ENCODE measurements around the gene MTERF4. TPM values are rescaled to one million over a fixed set of nuclear protein-coding genes. Genes with fewer than 3 reads are reported as not detected.

Gene MTERF4
- total RNA-seq, 1 donor from 2014 or later, result 35.4 TPM

DNA sequence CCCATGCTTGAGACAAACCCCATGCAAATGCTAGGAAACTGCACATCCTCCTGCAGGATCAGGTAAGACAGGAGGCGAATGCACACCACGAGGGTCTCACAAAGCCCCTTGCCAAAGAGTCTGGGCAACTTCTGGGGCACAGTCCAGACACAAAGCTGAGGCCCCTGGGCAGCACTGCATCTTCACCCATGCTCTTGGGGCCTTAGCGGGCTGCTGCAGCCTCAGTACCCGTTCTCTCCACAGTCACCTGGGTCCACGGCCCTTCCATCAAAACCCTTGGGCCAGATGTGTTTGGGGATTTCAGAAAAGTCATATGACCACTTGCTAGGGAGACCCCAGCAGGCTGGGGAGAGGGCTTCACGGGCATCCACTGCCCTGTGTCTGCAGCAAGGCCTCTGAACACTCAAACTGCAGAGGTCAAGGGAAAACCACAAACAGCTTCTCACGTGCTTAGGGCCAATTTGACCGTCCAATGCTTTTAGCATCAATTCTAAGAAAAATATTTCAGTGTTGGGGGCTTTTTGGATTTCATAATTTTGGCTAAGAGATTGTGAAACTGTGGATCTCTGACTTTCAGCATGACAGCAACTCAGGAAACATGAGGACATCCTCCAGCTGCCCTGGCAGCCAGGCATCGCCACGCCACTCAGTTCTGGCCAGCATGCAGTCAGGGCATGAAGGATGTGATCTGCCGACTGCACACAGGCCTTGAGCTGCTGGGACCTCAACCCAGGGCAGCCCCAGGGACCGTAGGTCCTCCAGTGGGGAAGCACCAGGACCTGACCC, 27.2 kb upstream of the MTERF4 start:
- no peak overlapping the region for H3K4me3 Mint-ChIP-seq (ENCODE audit: low read depth)
- no peaks in the 10 kb centered on the region for H3K9me3 Mint-ChIP-seq
- peak overlapping the region; percentile 34 for H3K27ac Mint-ChIP-seq
- H3K4me1 Mint-ChIP-seq (ENCODE audit: low read depth), result peaks cover 15% of the 10 kb centered on the region
- H3K36me3 Mint-ChIP-seq (ENCODE audit: low read depth), result peaks cover 34% of the 10 kb centered on the region
- no peak for DNase-seq (ENCODE audit: low spot score)
- H3K27me3 Mint-ChIP-seq (ENCODE audit: low read depth), result no peaks in the 10 kb centered on the region
- intact Hi-C loops (cut with micrococcal nuclease), result no loop called here

DNA sequence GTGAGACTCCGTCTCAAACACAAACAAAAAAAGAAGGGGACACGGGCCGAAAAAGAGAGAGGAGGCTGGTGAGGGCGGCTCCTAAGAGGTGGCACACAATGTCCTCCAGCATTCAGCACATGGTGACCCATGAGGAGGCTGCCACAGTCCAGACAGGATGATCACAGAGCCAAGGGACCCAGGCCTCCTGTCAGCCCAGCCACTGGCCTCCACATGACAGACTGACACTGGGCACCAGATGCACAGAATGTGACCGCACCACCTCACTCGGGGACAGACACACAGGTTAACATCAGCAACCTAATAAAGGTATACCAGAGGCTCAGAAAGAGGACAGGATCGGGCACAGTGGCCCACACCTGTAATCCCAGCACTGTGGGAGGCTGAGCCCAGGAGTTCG, 26.2 kb upstream of the MTERF4 start:
- Mint-ChIP-seq H3K4me1 (ENCODE audit: low read depth) (peaks cover 15% of the 10 kb centered on the region), H3K27me3 (ENCODE audit: low read depth) (no peaks in the 10 kb centered on the region), H3K4me3 (ENCODE audit: low read depth) (no peak overlapping the region), H3K36me3 (ENCODE audit: low read depth) (peaks cover 27% of the 10 kb centered on the region), H3K27ac (peak overlapping the region; percentile 91), H3K9me3 (no peaks in the 10 kb centered on the region)
- intact Hi-C loops (cut with micrococcal nuclease), result no loop called here
- no peak for DNase-seq (ENCODE audit: low spot score)

DNA sequence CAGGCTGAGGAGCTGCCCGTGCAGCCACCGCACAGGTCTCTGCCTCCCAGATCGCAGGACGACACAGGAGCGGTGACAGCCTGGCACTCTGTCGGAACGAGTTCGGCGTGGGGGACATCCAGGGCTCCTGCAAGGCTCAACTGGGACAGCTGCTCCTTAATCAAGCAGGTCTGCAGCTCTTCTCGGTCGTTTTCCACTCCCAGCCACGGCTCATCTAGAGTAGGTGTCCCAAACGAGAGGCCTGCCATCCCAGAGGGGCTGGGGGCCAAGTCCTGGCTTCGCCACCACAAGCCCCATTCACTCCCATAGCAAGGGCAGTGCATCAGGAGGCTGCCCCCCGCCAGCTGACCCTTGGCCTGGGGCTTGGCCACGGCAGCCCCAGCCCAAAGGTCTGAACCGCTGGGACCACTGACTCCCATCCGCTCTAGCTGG, 24.7 kb upstream of the MTERF4 start:
- no peak for DNase-seq (ENCODE audit: low spot score)
- Mint-ChIP-seq H3K4me1 (ENCODE audit: low read depth) (peaks cover 15% of the 10 kb centered on the region), H3K4me3 (ENCODE audit: low read depth) (no peak overlapping the region), H3K27me3 (ENCODE audit: low read depth) (no peaks in the 10 kb centered on the region), H3K9me3 (no peaks in the 10 kb centered on the region), H3K27ac (peak overlapping the region; percentile 91), H3K36me3 (ENCODE audit: low read depth) (peaks cover 27% of the 10 kb centered on the region)
- intact Hi-C loops (cut with micrococcal nuclease), result no loop called here

- no peaks in the 10 kb centered on the region for H3K27me3 Mint-ChIP-seq (ENCODE audit: low read depth)
- no peak overlapping the region for H3K4me3 Mint-ChIP-seq (ENCODE audit: low read depth)
- DNase-seq (ENCODE audit: low spot score), result no peak
- H3K9me3 Mint-ChIP-seq, result no peaks in the 10 kb centered on the region
- intact Hi-C loops (cut with micrococcal nuclease), result no loop called here
- H3K36me3 Mint-ChIP-seq (ENCODE audit: low read depth), result peaks cover 33% of the 10 kb centered on the region
- no peak overlapping the region for H3K27ac Mint-ChIP-seq
- peaks cover 15% of the 10 kb centered on the region for H3K4me1 Mint-ChIP-seq (ENCODE audit: low read depth)
Measured at GRCh38 chr2:241126201-241126611, 24.1 kb upstream of the MTERF4 start.

DNA sequence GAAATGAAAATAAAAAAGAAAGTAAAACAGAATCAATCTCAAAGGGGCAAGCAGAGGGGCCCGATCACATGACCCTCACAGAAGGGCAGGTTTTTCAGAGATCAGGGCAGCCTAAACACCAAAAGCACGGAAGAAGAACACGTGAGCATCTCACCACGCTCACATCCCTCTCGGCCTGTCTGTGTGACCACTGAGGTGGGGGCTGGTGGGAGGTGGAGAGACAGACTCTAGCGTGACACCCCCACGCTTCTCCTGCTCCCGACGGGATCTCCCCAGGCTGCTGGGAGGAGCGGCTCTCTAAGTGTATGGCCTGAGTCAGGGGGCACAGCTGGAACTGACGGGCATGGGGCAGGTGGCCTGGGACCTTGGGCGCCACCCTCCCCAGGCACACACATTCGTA, 23.5 kb upstream of the MTERF4 start:
- Mint-ChIP-seq H3K4me1 (ENCODE audit: low read depth) (peaks cover 15% of the 10 kb centered on the region), H3K4me3 (ENCODE audit: low read depth) (no peak overlapping the region), H3K9me3 (no peaks in the 10 kb centered on the region), H3K27ac (no peak overlapping the region), H3K36me3 (ENCODE audit: low read depth) (peaks cover 39% of the 10 kb centered on the region), H3K27me3 (ENCODE audit: low read depth) (no peaks in the 10 kb centered on the region)
- intact Hi-C loops (cut with micrococcal nuclease), result no loop called here
- no peak for DNase-seq (ENCODE audit: low spot score)

DNA sequence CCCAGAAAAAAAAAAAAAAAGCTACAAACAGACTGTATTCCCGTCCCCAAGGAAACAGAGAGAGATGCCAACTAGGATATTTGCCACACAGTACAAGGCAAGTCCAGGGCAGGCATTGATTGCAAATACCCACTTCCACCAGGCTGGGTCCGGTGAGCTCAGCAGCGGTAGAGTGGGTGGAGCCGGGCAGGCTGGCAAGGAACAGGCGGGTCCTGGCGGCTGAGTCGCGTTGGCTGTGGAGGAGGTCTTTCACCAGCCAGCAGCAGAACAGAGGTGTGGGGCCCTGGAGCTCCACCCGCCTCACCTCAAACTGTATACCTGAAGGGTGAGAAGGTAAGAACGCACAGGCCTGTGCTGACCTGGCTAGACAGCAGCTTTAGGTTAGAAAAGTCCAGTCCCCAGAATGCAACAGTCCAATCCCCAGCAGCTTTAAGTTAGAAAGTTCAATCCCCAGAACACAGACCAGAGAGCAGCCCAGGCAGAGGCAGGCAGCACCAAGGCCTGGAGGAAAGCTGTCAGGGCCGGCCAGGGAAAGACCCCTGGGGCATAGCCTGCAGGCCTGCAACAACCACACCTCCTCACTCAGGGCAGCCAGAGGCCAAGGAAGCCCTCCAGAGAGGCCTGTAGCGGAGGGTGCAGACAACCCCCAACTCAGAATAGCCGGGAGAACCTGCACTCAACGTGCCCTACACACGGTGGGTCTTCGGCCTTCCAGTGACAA, 21.9 kb upstream of the MTERF4 start:
- DNase-seq (ENCODE audit: low spot score), result no peak
- peaks cover 44% of the 10 kb centered on the region for H3K36me3 Mint-ChIP-seq (ENCODE audit: low read depth)
- no peaks in the 10 kb centered on the region for H3K27me3 Mint-ChIP-seq (ENCODE audit: low read depth)

DNA sequence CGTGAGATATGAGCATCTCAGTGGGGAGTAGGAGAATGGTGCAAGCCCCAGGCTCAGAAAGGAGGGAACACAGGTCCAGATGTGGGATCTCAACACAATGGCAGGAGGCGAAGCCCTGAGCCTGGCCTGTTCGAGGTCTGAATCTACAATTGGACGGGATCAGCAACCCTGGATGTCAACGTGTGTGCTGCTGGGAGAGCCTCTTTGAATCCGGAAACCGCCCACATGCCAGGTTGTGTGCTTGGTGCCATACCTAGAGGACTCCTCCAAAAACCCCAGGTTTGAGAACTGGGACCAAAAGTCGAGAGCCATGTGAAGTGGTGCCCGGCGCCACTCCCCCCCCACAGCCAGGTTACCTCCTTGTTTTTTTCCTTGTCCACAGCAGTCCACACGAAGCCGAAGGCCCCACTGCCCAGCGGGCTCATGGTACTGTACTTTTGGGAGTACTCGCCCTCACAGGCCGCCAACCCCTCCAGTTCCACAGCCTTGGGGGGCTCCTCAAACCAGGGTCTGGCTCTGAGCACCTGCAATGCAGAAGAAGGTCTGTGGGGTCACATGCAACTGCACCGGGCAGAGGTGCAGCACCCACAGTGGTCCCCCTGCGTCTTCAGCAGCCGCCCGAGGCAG, 20.4 kb upstream of the MTERF4 start:
- Mint-ChIP-seq H3K4me1 (ENCODE audit: low read depth) (peaks cover 6% of the 10 kb centered on the region), H3K9me3 (no peaks in the 10 kb centered on the region), H3K4me3 (ENCODE audit: low read depth) (no peak overlapping the region), H3K36me3 (ENCODE audit: low read depth) (peaks cover 40% of the 10 kb centered on the region), H3K27me3 (ENCODE audit: low read depth) (no peaks in the 10 kb centered on the region), H3K27ac (no peak overlapping the region)
- no peak for DNase-seq (ENCODE audit: low spot score)
- intact Hi-C loops (cut with micrococcal nuclease), result no loop called here

More for the DNA sequence above, 21.9 kb upstream of the MTERF4 start:
- no peaks in the 10 kb centered on the region for H3K9me3 Mint-ChIP-seq
- H3K27ac Mint-ChIP-seq, result no peak overlapping the region
- no peak overlapping the region for H3K4me3 Mint-ChIP-seq (ENCODE audit: low read depth)
- H3K4me1 Mint-ChIP-seq (ENCODE audit: low read depth), result peaks cover 12% of the 10 kb centered on the region
- intact Hi-C loops (cut with micrococcal nuclease), result no loop called here

DNA sequence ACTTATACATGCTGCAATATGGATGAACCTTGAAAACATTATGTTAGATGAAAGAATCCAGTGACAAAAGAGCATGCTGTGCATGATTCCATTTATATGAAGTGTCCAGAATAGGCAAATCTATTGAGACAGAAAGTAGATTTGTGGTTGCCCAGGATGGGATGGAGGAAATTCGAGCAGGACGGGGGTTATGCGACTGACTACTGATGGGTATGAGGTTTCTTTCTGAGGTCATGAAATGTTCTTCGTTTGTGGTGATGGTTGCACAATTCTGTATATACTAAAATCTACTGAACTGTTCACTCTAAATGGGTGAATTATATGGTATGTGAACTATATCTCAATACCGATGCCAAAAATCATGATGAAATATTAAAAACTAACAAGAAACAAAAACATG, 18.9 kb upstream of the MTERF4 start:
- Mint-ChIP-seq H3K9me3 (no peaks in the 10 kb centered on the region), H3K4me1 (ENCODE audit: low read depth) (peaks cover 2% of the 10 kb centered on the region), H3K4me3 (ENCODE audit: low read depth) (no peak overlapping the region), H3K27ac (no peak overlapping the region), H3K27me3 (ENCODE audit: low read depth) (no peaks in the 10 kb centered on the region), H3K36me3 (ENCODE audit: low read depth) (peaks cover 38% of the 10 kb centered on the region)
- intact Hi-C loops (cut with micrococcal nuclease), result no loop called here
- DNase-seq (ENCODE audit: low spot score), result no peak

DNA sequence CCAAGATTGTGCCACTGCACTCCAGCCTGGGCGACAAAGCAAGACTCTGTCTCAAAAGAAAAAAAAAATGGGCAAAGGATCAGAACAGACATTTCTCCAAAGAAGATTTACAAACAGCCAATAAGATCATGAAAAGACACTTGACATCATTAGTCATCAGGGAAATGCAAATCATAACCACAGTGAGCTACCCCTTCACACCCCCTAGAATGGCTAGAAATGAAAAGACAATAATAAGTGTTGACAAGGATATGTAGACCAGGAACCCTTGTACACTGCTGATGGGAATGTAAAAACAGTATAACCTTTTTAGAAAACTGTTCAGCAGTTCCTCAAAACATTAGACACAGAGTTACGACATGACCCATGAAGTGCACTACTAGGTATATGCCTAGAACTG, 18.4 kb upstream of the MTERF4 start:
- H3K36me3 Mint-ChIP-seq (ENCODE audit: low read depth), result peaks cover 39% of the 10 kb centered on the region
- no peak overlapping the region for H3K4me3 Mint-ChIP-seq (ENCODE audit: low read depth)
- no peaks in the 10 kb centered on the region for H3K27me3 Mint-ChIP-seq (ENCODE audit: low read depth)

GRCh38 chr2:241118737-241119505, 16.8 kb upstream of the MTERF4 start:
- Mint-ChIP-seq H3K9me3 (no peaks in the 10 kb centered on the region), H3K27ac (no peak overlapping the region), H3K36me3 (ENCODE audit: low read depth) (peaks cover 53% of the 10 kb centered on the region), H3K4me3 (ENCODE audit: low read depth) (no peak overlapping the region), H3K4me1 (ENCODE audit: low read depth) (peaks cover 2% of the 10 kb centered on the region), H3K27me3 (ENCODE audit: low read depth) (no peaks in the 10 kb centered on the region)
- intact Hi-C loops (cut with micrococcal nuclease), result no loop called here
- DNase-seq (ENCODE audit: low spot score), result no peak

More for the DNA sequence above, 18.4 kb upstream of the MTERF4 start:
- no peaks in the 10 kb centered on the region for H3K9me3 Mint-ChIP-seq
- H3K4me1 Mint-ChIP-seq (ENCODE audit: low read depth), result peaks cover 2% of the 10 kb centered on the region
- no peak for DNase-seq (ENCODE audit: low spot score)
- intact Hi-C loops (cut with micrococcal nuclease), result loop anchor here (1.0 kb wide), 1 partner anchor 16 kb away; no protein-coding TSS in a partner anchor
- H3K27ac Mint-ChIP-seq, result no peak overlapping the region

DNA sequence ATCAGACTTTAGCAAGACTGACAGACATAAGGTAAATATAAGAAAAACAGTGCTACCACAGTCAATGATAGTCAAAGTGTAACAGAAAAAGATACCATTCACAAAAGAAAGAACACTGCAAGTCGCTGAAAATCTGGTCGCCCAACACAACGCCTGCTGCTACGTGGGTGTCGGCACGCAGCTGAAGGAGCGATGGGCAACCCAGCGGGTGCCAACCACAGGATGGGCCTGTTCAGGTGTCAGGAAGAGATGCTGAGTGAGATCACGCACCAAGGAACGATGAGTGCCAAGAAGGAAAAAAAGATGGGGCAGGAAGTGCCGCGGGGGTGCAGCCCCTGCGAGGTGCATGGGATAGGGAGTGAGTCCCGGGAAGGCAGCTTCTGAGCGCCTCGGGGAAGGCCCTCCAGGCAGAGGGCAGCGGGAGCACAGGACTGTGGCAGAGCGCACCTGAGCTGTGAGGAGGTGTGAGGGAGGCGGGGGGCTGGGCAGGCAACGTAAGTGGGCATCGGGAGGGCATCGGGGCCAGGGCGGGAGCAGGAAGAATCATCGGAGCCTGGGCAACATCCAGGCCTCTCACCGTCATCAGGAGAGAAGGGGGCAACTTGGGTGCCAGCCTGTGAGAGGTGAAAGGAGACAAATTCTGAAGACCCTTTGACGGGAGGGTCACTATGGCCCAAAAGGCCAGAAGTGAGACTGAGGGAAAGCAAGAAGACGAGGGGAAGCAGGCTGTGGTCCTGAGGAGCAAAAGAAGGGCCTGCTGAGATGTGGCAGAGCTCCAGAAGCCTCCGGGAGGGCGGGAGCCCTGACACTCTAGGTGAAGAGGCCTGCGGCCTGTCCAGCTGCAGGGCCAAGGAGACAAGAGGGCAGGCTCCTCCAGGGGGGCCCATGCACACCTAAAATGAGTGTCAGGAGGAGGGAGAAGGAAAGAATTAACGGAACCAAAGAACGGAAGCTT, 14.8 kb upstream of the MTERF4 start:
- DNase-seq (ENCODE audit: low spot score), result no peak
- Mint-ChIP-seq H3K36me3 (ENCODE audit: low read depth) (peaks cover 44% of the 10 kb centered on the region), H3K9me3 (no peaks in the 10 kb centered on the region), H3K4me1 (ENCODE audit: low read depth) (peaks cover 2% of the 10 kb centered on the region), H3K4me3 (ENCODE audit: low read depth) (no peak overlapping the region), H3K27me3 (ENCODE audit: low read depth) (no peaks in the 10 kb centered on the region), H3K27ac (no peak overlapping the region)
- intact Hi-C loops (cut with micrococcal nuclease), result no loop called here
